Adipose tissue (tissue), 3 donors: ENCODE results near the gene COBL. TPM values are rescaled to one million over a fixed set of nuclear protein-coding genes. Genes with fewer than 3 reads are reported as not detected.

Experiments
- H3K27ac ChIP-seq: one replicate; pipeline ENCODE4 v1.5.1; 2013; ENCODE audit warnings: low read depth, low read length
- WGBS, 3 donors: extraction: QIAGEN DNeasy Blood & Tissue Kit; methylation state at CpG; one replicate each; pipeline ENCODE4 v1.1.7; 2013; 5-methylcytosine and 5-hydroxymethylcytosine counted together
- polyA plus RNA-seq, 3 donors: library from polyadenylated mRNA; stranded (reverse); fragments of 200-250 nt; gene quantifications; one replicate each; pipeline ENCODE4 v1.2.3, GENCODE V29; 2013
- donor health status: healthy with polysubstance abuse.
- donor health status: Bipolar disorder and iron deficiency.
- donor health status: healthy.

The COBL gene, protein sequence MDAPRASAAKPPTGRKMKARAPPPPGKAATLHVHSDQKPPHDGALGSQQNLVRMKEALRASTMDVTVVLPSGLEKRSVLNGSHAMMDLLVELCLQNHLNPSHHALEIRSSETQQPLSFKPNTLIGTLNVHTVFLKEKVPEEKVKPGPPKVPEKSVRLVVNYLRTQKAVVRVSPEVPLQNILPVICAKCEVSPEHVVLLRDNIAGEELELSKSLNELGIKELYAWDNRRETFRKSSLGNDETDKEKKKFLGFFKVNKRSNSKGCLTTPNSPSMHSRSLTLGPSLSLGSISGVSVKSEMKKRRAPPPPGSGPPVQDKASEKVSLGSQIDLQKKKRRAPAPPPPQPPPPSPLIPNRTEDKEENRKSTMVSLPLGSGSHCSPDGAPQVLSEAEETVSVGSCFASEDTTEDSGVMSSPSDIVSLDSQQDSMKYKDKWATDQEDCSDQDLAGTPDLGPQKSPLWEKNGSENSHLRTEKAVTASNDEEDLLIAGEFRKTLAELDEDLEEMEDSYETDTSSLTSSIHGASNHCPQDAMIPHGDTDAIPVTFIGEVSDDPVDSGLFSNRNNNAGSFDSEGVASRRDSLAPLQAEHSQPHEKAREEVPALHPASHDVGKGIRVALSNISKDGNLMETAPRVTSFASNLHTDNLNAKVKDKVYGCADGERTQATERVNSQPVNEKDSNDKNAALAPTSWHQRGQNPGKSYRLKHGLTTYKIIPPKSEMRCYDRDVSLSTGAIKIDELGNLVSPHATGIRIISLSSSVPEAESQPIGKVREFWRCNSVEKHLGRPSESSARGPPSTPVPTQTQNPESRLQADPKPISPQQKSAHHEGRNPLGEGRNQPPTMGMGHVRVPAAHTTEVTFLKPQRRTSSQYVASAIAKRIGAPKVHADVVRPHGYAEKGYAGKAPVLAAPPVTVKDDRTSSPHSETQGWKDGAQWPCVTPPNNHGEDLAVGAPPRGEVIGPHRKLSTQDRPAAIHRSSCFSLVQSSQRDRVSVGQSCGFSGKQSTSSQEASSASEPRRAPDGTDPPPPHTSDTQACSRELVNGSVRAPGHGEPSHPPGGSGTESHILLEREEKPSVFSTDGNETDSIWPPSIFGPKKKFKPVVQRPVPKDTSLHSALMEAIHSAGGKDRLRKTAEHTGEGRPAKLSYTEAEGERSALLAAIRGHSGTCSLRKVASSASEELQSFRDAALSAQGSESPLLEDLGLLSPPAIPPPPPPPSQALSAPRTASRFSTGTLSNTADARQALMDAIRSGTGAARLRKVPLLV
- 1 to 10 TPM; 1.8 to 8.0 (median 4.8) TPM for polyA plus RNA-seq

DNA sequence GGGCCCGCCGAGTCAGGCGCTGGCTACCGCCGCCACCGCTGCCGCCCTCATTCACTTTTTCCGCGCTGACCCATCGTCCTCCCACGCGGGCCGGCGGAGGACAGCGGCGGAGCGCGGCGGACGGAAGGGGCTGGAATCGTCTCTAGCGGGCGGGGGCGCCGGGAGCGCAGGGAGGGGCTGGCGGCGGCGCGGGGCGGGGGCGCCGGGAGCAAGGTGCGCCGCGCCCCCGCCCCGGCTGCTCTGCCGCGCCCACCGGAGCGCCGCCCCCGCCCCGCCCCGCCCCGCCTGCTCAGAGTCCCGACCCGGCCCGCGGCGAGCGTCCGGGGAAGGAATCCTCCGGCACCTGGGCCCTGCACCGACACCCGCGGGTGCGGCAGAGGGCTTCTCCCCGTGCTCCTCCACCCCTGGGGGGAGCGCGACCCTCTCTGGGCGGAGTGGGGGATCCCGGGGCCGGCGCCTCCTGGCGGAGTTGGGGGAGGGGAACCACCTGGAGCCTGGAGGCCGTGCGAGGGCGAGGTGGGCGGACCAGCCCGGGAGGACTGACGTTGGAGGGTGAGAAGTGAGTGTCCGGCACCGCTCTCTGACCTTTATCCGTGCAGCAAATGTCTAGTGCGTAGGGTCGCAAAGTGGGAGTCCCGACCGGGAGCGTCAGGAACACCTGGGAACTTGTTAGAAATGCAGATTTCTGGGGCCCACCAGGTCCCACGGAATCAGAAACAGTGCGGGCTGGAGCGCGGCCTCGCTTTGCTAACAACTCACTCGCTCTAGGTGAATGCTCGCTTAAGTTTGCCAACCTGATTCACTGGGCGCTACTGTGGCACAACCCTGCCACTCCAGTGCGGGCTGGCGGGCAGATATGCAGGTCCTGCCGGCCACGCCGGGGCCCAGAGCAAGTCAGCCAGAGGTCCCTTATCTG lies at the start of gene COBL:
COBL (minus strand) TSS at position 144 of the 916 bp plus-strand sequence. CDS start 176 bp downstream, outside the sequence.
- 3 to 6% (median 4%) methylated on average over 55 to 94 of the region's 94 CpGs for WGBS, 3 donors
- H3K27ac ChIP-seq, result peak within 1 kb of the TSS; percentile 28

GRCh38 chr7:51366172-51366728 lies 49.6 kb upstream of the COBL start:
- no peak overlapping the region for H3K27ac ChIP-seq
- WGBS, 3 donors, result 83 to 86% (median 86%) methylated on average over 7 of the region's 7 CpGs

GRCh38 chr7:51357821-51358220 lies 41.2 kb upstream of the COBL start:
- H3K27ac ChIP-seq, result no peak overlapping the region
- 73 to 76% (median 75%) methylated on average over 6 of the region's 6 CpGs for WGBS, 3 donors

DNA sequence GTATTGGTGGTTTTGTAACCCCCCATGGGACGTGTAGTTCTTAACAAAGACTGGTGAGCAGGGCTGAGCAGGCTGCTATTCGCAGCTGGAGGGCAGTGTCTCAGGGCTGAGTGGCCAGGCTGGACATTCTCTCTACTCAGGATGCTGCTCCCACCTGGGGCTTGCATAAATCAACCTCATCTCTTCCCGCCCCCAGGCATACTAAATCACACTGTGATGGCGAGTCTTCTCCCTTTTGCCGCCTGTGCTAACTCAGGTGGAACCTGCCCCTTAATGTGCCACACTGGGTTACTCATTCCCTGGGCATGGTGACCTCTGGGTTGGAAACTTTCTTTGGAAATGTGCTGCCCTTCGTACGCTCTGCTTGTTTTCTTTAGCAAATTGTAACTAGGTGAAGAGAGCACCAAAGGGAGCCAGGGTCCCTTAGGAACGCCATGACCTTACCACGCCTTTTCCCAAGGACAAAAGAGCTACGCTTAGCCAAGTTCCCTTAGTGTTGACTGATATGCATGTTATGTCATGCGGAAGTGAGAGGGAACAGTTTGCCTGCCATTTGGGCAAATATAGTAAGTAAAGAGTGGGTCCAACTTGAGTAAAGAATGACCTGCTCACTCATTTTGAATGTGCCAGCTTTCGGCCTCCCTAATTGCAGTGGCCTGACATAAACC lies 40.4 kb upstream of the COBL start:
- H3K27ac ChIP-seq, result no peak overlapping the region
- WGBS, 3 donors, result 58 to 85% (median 78%) methylated on average over 12 of the region's 12 CpGs

DNA sequence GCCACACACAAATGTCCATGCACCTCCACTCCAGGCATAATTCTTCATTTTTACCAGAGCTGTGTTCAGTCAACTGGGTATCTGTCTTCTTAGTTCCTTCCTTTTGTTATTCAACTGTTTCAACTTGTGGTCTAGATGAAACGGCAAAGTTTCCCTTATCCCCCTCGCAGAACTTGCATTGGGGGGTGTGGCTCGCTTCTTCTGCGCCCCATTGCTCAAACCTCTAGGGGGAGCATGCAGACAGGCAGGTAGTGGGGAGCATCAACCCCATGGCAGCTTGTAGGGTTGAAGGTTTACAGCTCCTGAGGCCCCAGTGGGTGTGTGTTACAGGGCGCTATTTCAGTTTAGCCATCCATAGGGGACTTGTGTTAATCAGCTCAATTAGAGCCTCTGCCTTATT lies 38.3 kb upstream of the COBL start:
- WGBS, 3 donors, result 58 to 94% (median 67%) methylated on average over 5 of the region's 5 CpGs
- no peak overlapping the region for H3K27ac ChIP-seq

GRCh38 chr7:51354434-51354833 lies 37.8 kb upstream of the COBL start:
- WGBS, 3 donors, result 91 to 95% (median 93%) methylated on average over 2 of the region's 2 CpGs
- no peak overlapping the region for H3K27ac ChIP-seq

DNA sequence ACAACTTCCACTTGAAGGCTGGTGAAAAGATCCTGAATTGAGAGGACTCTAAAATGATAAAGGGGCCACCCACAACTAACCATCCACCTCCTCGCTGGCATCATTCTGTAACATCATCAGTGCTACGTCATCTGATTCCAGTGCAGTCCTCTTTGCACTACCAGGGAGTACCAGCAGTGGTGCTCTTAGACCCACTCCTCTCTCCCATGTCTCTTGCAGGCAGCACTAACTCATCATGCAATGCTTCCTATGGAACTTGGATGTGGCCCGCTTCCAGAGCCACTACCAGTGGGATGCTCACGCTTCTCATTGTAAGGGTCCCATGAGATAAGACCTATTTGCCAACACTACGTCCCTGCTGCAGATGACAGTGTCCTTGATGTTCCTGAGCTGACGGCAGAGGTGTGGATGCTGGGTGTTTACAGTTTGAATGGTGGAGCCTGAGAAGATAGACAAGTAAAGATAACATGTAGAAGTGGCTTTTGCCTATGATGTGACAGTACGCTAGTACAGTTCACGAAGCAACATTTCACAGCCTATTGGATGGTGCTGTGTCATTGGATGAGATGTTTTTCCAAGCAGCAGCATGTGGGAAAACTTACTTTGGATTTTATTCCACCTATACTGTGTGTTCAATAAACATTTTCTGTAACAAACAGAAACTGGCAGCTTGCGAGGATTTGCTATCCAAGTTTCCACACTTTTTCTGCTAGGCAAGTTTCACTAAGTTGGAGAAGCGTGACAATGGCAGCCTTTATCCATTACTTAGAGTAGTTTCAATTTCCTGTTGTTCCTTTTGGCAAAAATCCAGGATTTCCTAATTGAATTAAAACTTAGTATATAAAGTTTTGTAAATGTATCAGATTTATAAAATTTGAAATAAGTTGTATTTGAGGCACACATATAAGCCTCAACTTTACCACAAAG lies 35.8 kb upstream of the COBL start:
- H3K27ac ChIP-seq, result no peak overlapping the region
- WGBS, 3 donors, result 77 to 85% (median 81%) methylated on average over 10 of the region's 10 CpGs

DNA sequence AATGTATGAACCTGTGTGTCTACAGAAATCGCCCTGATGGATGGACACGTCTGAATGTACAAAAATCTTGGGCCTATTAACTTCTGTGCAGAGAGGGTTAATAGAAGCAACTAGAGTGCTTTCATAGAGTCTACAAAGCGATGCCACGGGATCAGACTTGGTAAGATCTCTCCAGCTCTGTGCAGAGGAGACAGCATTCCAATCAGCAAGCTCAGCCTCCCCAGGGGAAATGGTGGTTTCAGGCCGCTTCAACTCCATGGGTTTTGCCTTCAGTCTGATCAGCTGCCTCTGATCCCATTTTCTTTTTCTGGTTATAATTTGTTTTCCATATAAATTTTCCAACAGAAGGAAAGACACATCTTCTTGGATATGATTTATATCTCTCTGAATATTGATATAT lies 35.1 kb upstream of the COBL start:
- WGBS, 3 donors, result 63 to 87% (median 79%) methylated on average over 5 of the region's 5 CpGs
- H3K27ac ChIP-seq, result no peak overlapping the region

- H3K27ac ChIP-seq, result no peak overlapping the region
- 38 to 61% (median 52%) methylated on average over 1 of the region's 1 CpG for WGBS, 3 donors
Observed at GRCh38 chr7:51350546-51350896, 33.9 kb upstream of the COBL start.

DNA sequence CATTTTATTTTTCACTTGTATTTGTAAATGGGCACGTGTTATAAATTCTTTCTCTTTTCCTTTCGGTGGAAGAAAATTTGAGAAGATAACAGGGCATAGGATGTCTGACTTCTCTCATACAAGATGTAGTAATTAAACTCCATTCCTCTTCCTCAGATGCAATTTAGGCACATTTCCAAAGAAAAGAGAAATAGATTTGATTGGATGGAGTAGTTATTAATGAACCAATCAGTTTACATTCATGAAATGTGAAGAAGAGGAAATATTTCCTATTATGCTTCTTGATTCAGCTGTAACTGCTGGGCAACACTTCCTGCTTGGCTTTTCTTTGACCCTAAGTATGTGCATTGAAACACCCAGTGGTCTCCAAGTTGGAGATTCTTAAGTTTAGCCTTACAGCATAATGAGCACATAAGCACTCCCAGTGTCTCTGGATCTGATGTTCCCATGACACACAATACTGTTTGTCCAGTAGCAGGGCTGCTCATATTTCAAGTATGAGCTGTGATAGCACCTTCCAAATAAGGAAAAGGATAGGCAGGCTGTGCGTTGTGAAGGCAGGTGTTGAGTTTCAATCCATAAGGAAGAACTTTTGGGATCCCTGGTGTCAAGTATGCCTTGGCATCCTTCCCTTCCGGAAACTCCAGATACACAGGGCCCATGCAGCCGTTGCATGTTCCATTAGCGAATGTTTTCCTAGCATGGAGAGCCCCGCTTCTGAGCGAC lies 33.4 kb upstream of the COBL start:
- no peak overlapping the region for H3K27ac ChIP-seq
- WGBS, 3 donors, result 59 to 72% (median 67%) methylated on average over 8 of the region's 8 CpGs

DNA sequence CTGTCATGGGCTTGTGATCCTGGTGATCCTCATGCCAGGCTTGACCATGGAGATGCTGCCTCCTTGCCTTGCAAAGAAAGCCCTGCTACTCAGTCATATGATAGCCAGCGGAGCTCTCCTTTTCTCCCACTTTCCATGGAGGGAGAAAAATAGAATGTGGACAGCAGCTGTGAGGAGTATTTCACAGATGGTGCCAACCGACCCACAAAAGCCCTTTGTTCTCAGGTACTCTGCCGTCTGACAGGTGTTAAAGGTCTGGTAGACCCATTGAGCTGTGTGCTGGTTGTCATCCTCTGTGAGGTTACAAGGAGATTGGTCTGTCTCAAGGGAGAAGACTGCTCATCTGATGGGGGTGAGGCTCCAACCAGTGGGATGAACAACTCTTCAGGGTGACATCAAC lies 29.5 kb upstream of the COBL start:
- no peak overlapping the region for H3K27ac ChIP-seq
- 44 to 81% (median 74%) methylated on average over 3 of the region's 3 CpGs for WGBS, 3 donors

DNA sequence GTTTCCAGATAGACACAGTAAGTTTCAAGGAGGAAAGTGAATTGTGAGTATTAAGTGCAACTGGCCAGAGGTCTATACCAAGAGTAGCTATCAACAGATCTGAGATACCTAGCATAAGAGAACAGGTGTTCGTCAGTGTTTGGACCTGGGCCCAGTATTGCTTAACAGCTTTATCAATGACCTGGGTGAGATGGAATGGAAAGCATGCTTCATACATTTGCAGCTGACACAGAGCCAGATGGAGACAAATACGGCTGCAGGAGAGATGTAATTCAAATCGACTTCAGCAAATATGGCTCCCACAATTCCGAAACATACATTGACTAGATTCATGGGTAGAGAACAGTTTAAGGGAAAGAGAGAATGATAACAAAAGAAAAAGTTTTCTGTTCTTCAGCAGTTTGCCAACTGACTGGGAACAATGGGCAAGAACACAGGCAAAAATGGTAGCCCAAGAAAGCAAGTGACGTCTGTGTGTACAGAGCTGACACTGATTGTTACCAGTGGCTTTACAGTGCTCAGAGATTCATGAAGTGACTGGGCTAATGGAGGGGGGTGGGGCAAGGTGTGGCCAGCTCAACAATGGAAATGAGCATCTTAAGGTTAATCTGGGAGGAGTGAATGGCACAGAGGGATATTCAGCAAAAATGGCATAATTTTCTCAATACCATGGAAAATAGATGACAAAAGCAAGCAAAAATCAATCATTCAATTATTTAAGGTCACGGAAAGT lies 28.0 kb upstream of the COBL start:
- WGBS, 3 donors, result 40 to 79% (median 78%) methylated on average over 6 of the region's 6 CpGs
- H3K27ac ChIP-seq, result no peak overlapping the region

DNA sequence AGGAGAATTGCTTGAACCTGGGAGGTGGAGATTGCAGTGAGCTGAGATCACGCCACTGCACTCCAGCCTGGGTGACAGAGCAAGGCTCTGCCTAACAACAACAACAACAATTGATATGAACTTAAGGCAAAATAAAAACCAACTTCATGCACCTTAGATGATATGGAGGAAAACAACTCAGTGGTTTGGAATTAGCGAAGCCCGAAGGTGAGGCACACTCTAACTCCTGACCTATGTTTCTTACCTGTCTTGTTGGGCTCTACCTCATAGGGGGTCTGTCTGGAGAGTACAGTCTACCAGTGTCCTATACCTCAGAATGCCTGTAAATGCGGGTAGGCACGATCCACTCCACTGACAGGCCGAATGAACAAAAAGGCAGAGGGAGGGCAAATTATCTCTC lies 24.3 kb upstream of the COBL start:
- no peak overlapping the region for H3K27ac ChIP-seq
- 94 to 98% (median 97%) methylated on average over 6 of the region's 6 CpGs for WGBS, 3 donors

DNA sequence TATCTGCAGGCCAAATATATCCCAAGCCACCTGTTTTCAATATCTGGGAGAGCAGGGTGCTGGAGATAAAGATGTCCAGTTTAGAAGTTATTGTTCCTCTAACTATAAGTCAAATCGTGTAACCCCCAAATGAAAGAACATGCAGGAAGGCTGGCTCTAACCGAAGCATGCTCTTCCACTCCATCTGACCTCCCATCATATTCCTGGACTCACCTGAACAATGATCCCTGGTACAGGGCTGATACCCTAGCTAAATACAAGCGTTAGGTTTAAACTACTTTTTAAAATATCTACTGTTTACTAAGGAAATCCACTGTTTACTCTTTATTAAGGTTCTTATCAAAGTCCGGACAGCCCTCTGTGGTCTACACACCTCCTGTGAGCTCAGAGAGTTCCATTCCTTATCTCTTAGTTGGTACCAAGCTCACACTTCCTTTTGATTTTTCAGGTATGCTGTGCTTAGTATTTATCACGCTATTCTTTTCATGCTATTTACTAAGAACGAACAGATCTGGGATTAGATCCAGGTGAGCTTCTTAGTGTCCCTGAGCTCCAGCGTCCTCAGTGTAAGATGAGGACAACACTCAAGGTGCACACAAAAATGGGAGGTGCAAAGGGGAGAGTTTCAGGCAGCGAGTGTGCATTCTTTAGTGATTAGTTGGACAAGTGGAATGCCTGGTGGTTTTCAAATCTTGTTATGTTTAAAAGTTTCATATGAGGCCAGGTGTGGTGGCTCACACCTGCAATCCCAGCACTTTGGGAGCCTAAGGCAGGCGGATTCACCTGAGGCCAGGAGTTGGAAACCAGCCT lies 23.6 kb upstream of the COBL start:
- no peak overlapping the region for H3K27ac ChIP-seq
- WGBS, 3 donors, result 31 to 66% (median 46%) methylated on average over 9 of the region's 9 CpGs
